Testis (tissue), 3 donors: ENCODE results near the gene ANTXR2. TPM values are rescaled to one million over a fixed set of nuclear protein-coding genes. Genes with fewer than 3 reads are reported as not detected.

Experiments
- DNase-seq: peaks from one replicate; pipeline ENCODE4 v3.0.0-alpha.2; 2019
- H3K27ac ChIP-seq, 2 donors: fragments of 200-600 bp; sonication (generic); one replicate each; pipeline ENCODE4 v1.5.1; 2019
- H3K27me3 ChIP-seq: fragments of 200-600 bp; sonication (generic); one replicate; pipeline ENCODE4 v1.5.1; 2019
- H3K36me3 ChIP-seq: fragments of 200-600 bp; sonication (generic); one replicate; pipeline ENCODE4 v1.5.1; 2017; ENCODE audit warnings: low read depth; ENCODE audit errors: missing control alignments
- H3K4me1 ChIP-seq: fragments of 200-600 bp; sonication (generic); one replicate; pipeline ENCODE4 v1.5.1; 2019
- H3K4me3 ChIP-seq, 2 donors: fragments of 200-600 bp; sonication (generic); one replicate each; pipeline ENCODE4 v1.5.1; 2017 to 2019
- H3K9me3 ChIP-seq: fragments of 200-600 bp; sonication (generic); one replicate; pipeline ENCODE4 v1.5.1; 2017
- CTCF ChIP-seq, 3 experiments: fragments of 450-650 bp in 2 of 3; fragments of 200-600 bp in 1 of 3; sonication (generic) in 1 of 3; IDR thresholded peaks; one replicate each; pipeline ENCODE4 v1.5.1; 2016 to 2019; ENCODE audit warnings: antibody characterized with exemption in 3 of 3, mild to moderate bottlenecking in 2 of 3, moderate library complexity in 1 of 3
- POLR2A ChIP-seq: fragments of 450-650 bp; IDR thresholded peaks from one replicate; pipeline ENCODE4 v1.6.1; 2017; ENCODE audit warnings: antibody characterized with exemption, mild to moderate bottlenecking, moderate library complexity
- WGBS, 2 donors: methylation state at CpG; one replicate each; pipeline ENCODE4 v1.1.5; 2018; 5-methylcytosine and 5-hydroxymethylcytosine counted together
- intact Hi-C: fragments of 100-400 bp; cut with DNase I; formaldehyde crosslinking; loops from one replicate; pipeline ENCODE4 v1.15.1; 2023; ENCODE audit warnings: low total_unique reads
- polyA plus RNA-seq: library from polyadenylated mRNA; stranded (reverse); fragments of 350-450 nt; fragmentation: Illumina TruSeq; extraction: RNeasy Lipid Tissue Mini Kit (QIAGEN cat#74804); gene quantifications from one replicate; pipeline ENCODE4 v1.2.3, GENCODE V29; 2014; ENCODE audit warnings: low read depth, low replicate concordance; ENCODE audit not compliant: insufficient read depth
- total RNA-seq, 2 donors: library from RNA; depleted of rRNA; stranded (reverse); fragments of >200 nt; gene quantifications; one replicate each; pipeline ENCODE4 v1.2.3, GENCODE V29; 2016

ANTXR2 gene
- total and polyA plus RNA-seq, 3 donors from 2014 or later, result 23.8 to 30.8 (median 30.4) TPM

DNA sequence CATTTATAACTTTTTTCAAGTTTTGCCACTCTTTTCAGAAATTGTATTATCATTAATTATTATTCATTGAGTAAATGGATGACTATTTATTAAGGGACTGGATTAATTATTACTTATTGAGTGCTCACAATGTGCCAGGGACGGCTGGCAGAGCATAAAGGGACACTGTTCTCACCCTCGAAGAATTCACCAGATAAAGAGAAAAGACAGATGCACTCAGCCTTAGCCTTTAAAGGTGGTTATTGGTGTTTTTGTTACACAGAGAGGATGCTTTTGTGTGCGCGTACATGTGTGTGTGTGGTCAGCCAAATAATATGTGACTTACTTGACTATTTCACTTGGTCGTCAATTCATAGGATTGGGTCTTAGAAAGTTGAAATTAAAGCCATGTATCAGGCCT is 187.0 kb downstream of the ANTXR2 start:
- Histone ChIP-seq H3K36me3 (no peaks in the 10 kb centered on the region), H3K27me3 (no peaks in the 10 kb centered on the region), H3K4me1 (no peaks in the 10 kb centered on the region), H3K27ac (no peak overlapping the region), H3K9me3 (no peaks in the 10 kb centered on the region), H3K4me3 (no peak overlapping the region)
- TF ChIP-seq CTCF (IDR thresholded peaks at IDR 0.05), result no peak
- TF ChIP-seq POLR2A, result no peak
- intact Hi-C loops, result no loop called here
- no peak for DNase-seq
- WGBS, 2 donors, result 68 to 71% methylated on average over 5 of the region's 5 CpGs

DNA sequence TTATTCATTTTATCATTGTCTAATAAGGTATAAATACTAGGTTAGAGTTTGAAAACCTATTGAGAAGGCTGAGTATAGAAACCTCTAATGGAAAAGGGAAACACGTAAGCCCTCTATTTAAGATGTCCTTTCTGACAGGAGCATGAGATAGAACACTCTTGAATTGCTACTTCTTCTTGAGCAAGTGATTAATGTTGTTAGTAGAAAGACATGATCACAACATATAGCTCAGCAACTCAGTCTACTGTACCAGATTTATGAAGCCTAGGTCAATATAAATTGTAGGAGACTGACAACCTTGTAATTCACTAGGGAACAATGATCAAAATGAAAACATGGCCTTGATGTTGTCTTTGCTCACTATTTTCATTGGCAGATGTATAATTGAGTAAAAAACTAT is 189.7 kb downstream of the ANTXR2 start:
- DNase-seq, result no peak
- H3K9me3 ChIP-seq, result no peaks in the 10 kb centered on the region
- no peaks in the 10 kb centered on the region for H3K27me3 ChIP-seq
- H3K4me1 ChIP-seq, result no peaks in the 10 kb centered on the region
- H3K36me3 ChIP-seq, result no peaks in the 10 kb centered on the region
- H3K4me3 ChIP-seq, result no peak overlapping the region
- TF ChIP-seq POLR2A (no peak), CTCF (IDR thresholded peaks at IDR 0.05) (no peak)
- intact Hi-C loops, result no loop called here
- 91 to 98% methylated on average over 1 of the region's 1 CpG for WGBS, 2 donors
- H3K27ac ChIP-seq, result no peak overlapping the region

GRCh38 chr4:79882806-79883205 is 190.2 kb downstream of the ANTXR2 start:
- H3K27me3 ChIP-seq, result no peaks in the 10 kb centered on the region
- intact Hi-C loops, result no loop called here
- H3K4me3 ChIP-seq, result no peak overlapping the region

GRCh38 chr4:79881407-79881806 is 191.6 kb downstream of the ANTXR2 start:
- no peak overlapping the region for H3K4me3 ChIP-seq
- TF ChIP-seq CTCF (IDR thresholded peaks at IDR 0.05) (no peak), POLR2A (no peak)
- H3K27ac ChIP-seq, result no peak overlapping the region
- intact Hi-C loops, result no loop called here
- H3K27me3 ChIP-seq, result no peaks in the 10 kb centered on the region
- no peaks in the 10 kb centered on the region for H3K36me3 ChIP-seq
- H3K9me3 ChIP-seq, result no peaks in the 10 kb centered on the region
- no peak for DNase-seq
- no peaks in the 10 kb centered on the region for H3K4me1 ChIP-seq

More at GRCh38 chr4:79882806-79883205, 190.2 kb downstream of the ANTXR2 start:
- no peaks in the 10 kb centered on the region for H3K4me1 ChIP-seq
- H3K36me3 ChIP-seq, result no peaks in the 10 kb centered on the region
- TF ChIP-seq POLR2A (no peak), CTCF (IDR thresholded peaks at IDR 0.05) (no peak)
- no peak overlapping the region for H3K27ac ChIP-seq
- no peaks in the 10 kb centered on the region for H3K9me3 ChIP-seq
- WGBS, 2 donors, result 55 to 56% methylated on average over 1 of the region's 1 CpG
- no peak for DNase-seq

- H3K27me3 ChIP-seq, result no peaks in the 10 kb centered on the region
- no peak for DNase-seq
- no peak overlapping the region for H3K4me3 ChIP-seq
- H3K36me3 ChIP-seq, result no peaks in the 10 kb centered on the region
- intact Hi-C loops, result no loop called here
- no peak overlapping the region for H3K27ac ChIP-seq
- no peaks in the 10 kb centered on the region for H3K4me1 ChIP-seq
- no peaks in the 10 kb centered on the region for H3K9me3 ChIP-seq
- TF ChIP-seq POLR2A (no peak), CTCF (IDR thresholded peaks at IDR 0.05) (no peak)
These were observed 195.5 kb downstream of the ANTXR2 start for GRCh38 chr4:79877511-79877910.
